Mesodermal cell (in vitro differentiated cells): Measurements from ENCODE around the gene CELF1.

Experiments used
- H3K27ac ChIP-seq: 2 replicates; pipeline ENCODE4 v1.7.0; 2013; ENCODE audit warnings: mild to moderate bottlenecking, low read depth, low read length, moderate library complexity; ENCODE audit not compliant: severe bottlenecking
- H3K36me3 ChIP-seq: 2 replicates; pipeline ENCODE4 v1.7.1; 2013; ENCODE audit warnings: mild to moderate bottlenecking, low read length, moderate library complexity; ENCODE audit not compliant: control insufficient read depth, insufficient read depth
- H3K4me1 ChIP-seq: one replicate; pipeline ENCODE4 v1.7.1; 2013; ENCODE audit warnings: mild to moderate bottlenecking, low read length; ENCODE audit not compliant: insufficient read depth, control insufficient read depth, poor library complexity, severe bottlenecking
- H3K4me3 ChIP-seq: 2 replicates; pipeline ENCODE4 v1.7.0; 2013; ENCODE audit warnings: low read length, control low read depth, mild to moderate bottlenecking; ENCODE audit not compliant: insufficient read depth, poor library complexity, severe bottlenecking; ENCODE audit errors: extremely low read depth
- H3K9me3 ChIP-seq: 2 replicates; pipeline ENCODE4 v1.7.1; 2013; ENCODE audit warnings: mild to moderate bottlenecking, low read length, moderate library complexity; ENCODE audit not compliant: control insufficient read depth
- WGBS, 2 experiments: methylation state at CpG; one replicate each; pipeline ENCODE4 v1.1.5; 2013; ENCODE audit warnings: missing lambda C conversion rate in 2 of 2; ENCODE audit not compliant: insufficient coverage in 2 of 2; 5-methylcytosine and 5-hydroxymethylcytosine counted together

CELF1 gene

DNA sequence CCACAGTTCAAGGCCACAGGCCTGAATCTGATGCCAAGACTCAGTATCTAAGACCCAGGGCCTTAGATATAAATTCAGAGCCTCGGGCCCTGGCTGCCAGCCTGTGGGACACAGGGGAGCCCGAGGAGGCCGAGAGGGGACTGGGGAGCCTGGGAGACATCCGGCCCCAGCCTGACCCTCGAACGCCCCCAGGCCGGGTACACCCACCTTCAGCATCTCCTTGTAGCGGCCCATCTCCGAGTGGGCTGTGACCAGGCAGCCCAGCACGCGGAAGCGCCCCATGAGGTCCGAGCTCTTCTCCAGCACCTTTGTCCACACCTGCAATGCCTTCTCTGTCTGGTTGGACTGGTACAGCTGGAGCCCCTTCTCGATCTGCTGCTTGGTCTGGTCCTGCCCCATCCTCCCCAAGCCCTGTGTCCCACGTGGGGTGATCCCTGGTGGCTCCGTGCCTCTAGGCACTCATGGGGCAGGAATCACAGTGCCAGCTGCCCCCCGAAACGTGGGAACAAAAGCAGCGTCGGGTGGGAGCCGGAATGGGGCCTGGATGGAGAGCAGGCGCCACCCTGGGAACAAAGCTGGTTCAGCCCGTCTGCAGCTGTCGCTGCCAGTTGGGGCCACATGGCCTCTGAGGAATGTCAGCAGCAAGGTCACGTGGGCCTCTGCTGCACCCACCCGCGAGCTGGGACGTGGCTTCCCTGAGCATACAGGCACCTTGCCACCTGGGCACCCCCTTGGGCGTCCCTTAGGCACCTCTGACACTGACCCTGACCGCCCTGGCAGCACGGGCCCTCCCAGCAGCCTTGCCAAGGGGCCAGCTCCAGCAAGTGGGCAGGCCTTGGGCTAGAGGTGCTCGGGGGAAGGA lies 104.1 kb downstream of the CELF1 start, which contains the start of gene RAPSN:
Gene RAPSN, minus strand, starts transcription at position 571 of the 862 bp plus-strand sequence. Its CDS starts 172 bp downstream, at position 399.
- H3K27ac ChIP-seq = no peak within 1 kb of the TSS
- H3K4me3 ChIP-seq = no peak within 1 kb of the TSS
- 91 to 94% methylated on average over 24 to 32 of the region's 32 CpGs for WGBS, 2 experiments
- H3K9me3 ChIP-seq = no peaks in the 10 kb centered on the region
- no peaks in the 10 kb centered on the region for H3K4me1 ChIP-seq
- no peaks in the 10 kb centered on the region for H3K36me3 ChIP-seq

DNA sequence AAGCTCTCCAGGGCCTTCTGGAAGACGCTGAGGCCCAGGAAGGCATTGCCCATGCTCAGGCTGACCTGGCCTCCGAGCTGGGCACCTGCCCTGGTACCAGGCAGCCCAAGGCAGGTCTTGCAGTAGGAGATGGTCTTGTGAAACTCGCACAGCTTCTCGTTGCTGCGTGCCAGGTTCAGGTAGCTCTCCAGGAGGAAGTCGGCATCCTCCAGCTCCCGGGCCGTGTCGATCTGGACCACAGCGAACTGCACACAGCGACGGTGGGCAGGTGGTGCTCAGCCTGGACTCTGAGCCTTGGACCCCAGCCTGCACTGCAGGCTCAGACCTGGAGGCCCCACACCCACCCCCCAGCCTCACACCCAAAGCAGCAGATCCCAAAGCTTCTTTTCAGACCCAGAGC lies 105.0 kb downstream of the CELF1 start:
- WGBS, 2 experiments = 97% methylated on average over 12 of the region's 12 CpGs
- H3K4me3 ChIP-seq = no peak overlapping the region
- no peaks in the 10 kb centered on the region for H3K9me3 ChIP-seq
- no peaks in the 10 kb centered on the region for H3K36me3 ChIP-seq
- no peak overlapping the region for H3K27ac ChIP-seq
- no peaks in the 10 kb centered on the region for H3K4me1 ChIP-seq

DNA sequence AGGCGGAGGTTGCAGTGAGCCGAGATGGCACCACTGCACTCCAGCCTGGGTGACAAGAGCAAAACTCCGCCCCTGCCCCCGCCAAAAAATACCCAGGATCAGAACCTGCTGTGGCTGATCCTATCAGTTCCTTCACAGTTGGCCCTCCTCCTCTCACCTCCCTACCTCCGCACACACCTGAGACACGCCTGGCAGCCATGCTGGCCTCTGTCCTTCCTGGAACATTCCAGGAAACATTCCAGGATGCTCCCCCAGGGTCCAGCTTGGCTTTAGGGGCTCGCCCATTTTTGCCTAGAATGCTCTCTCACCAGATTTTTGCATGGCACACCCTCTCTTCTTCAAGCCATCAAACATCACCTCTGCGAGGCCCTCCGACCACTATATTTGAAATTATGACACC lies 106.1 kb downstream of the CELF1 start:
- WGBS, 2 experiments = 93 to 98% methylated on average over 9 of the region's 9 CpGs
- H3K9me3 ChIP-seq = no peaks in the 10 kb centered on the region

DNA sequence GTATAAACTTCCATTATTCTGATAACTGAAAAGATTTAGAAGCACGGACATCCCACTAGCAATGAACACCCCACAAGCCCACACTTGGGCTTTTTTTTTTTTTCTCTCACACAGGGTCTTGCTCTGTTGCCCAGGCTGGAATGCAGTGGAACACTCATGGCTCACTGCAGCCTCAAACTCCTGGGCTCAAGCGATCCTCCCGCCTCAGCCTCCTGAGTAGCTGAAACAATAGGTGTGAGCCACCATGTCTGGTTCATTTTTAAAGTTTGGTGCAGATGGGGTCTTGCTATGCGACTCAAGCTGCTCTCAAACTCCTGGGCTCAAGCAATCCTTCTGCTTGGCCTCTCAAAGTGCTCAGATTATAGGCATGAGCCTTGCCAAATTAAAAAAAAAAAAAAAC lies 107.1 kb downstream of the CELF1 start:
- Histone ChIP-seq H3K9me3 (no peaks in the 10 kb centered on the region), H3K4me1 (no peaks in the 10 kb centered on the region), H3K27ac (no peak overlapping the region), H3K4me3 (no peak overlapping the region), H3K36me3 (no peaks in the 10 kb centered on the region)
- WGBS, 2 experiments = 97% methylated on average over 4 of the region's 4 CpGs

More for the DNA sequence above, 106.1 kb downstream of the CELF1 start:
- no peaks in the 10 kb centered on the region for H3K36me3 ChIP-seq
- no peak overlapping the region for H3K27ac ChIP-seq
- no peaks in the 10 kb centered on the region for H3K4me1 ChIP-seq
- H3K4me3 ChIP-seq = no peak overlapping the region

DNA sequence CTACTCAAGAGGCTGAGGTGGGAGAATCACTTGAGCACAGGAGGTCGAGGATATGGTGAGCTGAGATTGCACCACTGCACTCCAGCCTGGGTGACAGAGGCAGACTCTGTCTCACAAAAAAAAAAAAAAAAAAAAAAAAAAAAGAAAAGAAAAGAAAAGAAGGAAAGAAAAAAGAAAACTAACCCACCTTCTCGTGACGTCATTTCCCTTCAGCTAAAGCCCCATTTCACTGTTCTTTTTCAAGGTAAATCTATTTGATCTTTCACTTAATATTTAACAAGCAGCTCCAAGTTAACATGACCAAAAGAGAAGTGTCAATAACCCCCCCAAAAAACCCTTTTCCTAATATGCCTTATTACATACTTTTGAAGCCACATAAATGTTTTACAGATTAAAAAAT lies 109.1 kb downstream of the CELF1 start:
- Histone ChIP-seq H3K4me3 (no peak overlapping the region), H3K36me3 (no peaks in the 10 kb centered on the region), H3K9me3 (no peaks in the 10 kb centered on the region), H3K4me1 (no peaks in the 10 kb centered on the region), H3K27ac (no peak overlapping the region)
- WGBS, 2 experiments = 88 to 100% methylated on average over 1 to 2 of the region's 3 CpGs

DNA sequence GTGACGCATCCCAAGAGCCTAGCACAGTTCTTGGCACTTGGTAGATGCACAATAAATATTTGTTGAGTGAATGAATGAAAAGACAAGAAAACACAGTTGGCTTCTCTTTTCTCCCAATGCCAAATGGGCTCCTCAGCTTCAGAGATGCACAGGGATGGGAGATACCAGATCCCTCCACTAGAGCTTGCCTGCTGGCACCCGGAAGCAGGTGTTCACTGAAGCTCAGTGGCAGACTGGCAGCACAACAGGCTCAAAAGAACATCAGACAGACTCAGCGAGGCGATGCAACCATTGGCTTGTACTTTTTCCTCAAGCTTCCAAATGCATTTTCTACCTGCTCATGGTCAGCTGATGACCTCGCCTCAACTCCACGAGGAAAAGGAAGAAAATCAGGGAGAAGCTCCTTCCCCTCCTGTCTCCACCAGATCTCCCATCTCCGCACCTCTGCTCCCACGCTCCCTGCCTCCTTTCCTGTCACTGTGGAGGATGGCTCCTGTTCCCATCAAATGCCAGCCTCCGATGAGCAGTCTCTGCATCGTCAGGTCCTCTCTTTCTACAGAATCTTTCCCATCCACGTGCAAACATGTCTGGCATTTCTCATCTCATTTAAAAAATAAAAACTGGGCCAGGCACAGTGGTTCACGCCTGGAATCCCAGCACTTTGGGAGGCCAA lies 109.8 kb downstream of the CELF1 start:
- H3K36me3 ChIP-seq = no peaks in the 10 kb centered on the region
- 88 to 90% methylated on average over 9 to 11 of the region's 12 CpGs for WGBS, 2 experiments
- H3K4me3 ChIP-seq = no peak overlapping the region
- no peaks in the 10 kb centered on the region for H3K9me3 ChIP-seq
- no peaks in the 10 kb centered on the region for H3K4me1 ChIP-seq
- no peak overlapping the region for H3K27ac ChIP-seq

DNA sequence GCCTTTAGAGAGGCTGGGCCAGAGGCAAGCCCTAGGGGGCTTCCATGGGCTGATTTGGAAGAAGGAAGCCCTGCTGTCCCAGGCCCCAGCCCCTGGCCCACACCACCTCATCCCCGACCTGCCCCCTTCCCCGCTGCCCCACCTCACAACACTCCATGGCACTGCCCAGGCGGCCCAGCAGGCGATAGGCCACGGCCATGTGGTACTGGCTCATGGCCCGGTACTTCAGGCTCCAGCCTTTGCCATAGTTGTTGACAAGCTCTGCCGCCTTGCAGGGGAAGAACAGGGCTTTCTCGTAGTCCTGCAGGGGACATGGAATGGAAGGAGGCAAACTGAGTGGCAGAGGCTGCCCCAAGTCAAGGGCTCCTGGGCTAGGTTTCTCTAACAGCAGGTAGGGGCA lies 110.4 kb downstream of the CELF1 start:
- Histone ChIP-seq H3K9me3 (no peaks in the 10 kb centered on the region), H3K27ac (no peak overlapping the region), H3K36me3 (no peaks in the 10 kb centered on the region), H3K4me3 (no peak overlapping the region), H3K4me1 (no peaks in the 10 kb centered on the region)
- 84 to 93% methylated on average over 7 to 8 of the region's 8 CpGs for WGBS, 2 experiments

DNA sequence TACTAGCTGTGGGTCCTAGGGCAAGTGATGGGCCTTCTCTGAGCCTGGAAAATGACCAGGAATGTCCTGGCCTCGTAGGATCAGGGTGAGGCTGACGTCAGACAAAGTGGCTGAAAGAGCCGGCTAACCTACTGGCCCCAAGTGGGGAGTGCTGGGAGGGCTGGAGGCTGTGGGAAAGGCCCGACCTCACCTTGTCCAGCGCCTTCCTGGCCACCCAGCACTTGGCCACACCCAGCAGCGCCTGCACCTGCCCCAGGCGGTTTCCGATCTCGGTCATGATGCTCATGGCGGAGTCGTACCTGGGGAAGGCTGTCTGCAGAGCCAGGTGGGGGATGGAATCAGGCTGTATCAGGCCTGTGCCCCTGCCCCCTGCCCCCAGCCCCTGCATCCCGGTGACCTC lies 111.5 kb downstream of the CELF1 start:
- H3K36me3 ChIP-seq = no peaks in the 10 kb centered on the region
- H3K9me3 ChIP-seq = no peaks in the 10 kb centered on the region
- no peak overlapping the region for H3K27ac ChIP-seq
- H3K4me1 ChIP-seq = no peaks in the 10 kb centered on the region
- H3K4me3 ChIP-seq = no peak overlapping the region
- WGBS, 2 experiments = 97 to 98% methylated on average over 6 to 9 of the region's 12 CpGs

DNA sequence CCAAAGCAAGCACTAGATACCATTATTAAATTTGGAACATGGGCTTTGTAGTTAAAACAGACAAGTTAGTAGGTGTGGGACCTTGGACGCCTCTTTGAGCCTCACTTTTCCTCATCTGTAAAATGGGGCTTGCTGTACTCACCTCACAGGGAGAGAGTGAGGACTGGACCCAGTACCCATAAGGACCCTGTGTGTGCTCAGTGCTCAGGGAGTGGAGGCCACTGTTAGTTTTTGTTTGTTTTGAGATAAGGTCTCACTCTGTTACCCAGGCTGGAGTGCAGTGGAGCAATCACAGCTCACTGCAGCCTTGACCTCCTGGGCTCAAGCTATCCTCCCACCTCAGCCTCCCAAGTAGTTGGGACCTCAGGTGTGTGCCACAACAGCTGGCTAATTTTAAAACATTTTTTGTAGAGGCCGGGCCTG lies 112.9 kb downstream of the CELF1 start:
- no peak overlapping the region for H3K27ac ChIP-seq
- no peak overlapping the region for H3K4me3 ChIP-seq
- no peaks in the 10 kb centered on the region for H3K4me1 ChIP-seq
- no peaks in the 10 kb centered on the region for H3K9me3 ChIP-seq
- 56 to 100% methylated on average over 1 to 2 of the region's 2 CpGs for WGBS, 2 experiments
- H3K36me3 ChIP-seq = no peaks in the 10 kb centered on the region

DNA sequence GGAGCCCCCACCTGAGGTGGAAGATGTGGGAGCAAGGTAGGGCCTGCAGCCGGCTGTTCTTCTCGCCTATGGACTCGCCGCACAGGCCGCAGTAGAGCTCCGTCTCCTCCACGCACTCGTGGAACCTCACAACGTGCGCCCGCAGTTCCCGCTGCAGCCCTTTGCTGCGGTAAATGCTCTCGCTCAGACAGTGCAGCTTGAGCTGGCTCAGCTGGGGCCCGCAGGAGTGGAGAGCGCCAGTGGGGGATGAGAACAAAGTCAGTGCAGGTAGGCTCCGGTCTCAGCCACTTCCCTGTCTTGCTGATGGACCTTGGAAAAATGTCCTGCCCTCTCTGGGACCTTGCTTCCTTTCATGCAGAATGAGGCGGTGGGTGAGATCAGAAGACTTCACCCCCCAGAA lies 114.2 kb downstream of the CELF1 start:
- no peaks in the 10 kb centered on the region for H3K9me3 ChIP-seq
- no peaks in the 10 kb centered on the region for H3K36me3 ChIP-seq
- H3K27ac ChIP-seq = no peak overlapping the region
- no peaks in the 10 kb centered on the region for H3K4me1 ChIP-seq
- 92 to 95% methylated on average over 17 to 18 of the region's 18 CpGs for WGBS, 2 experiments
- no peak overlapping the region for H3K4me3 ChIP-seq
